Measurements from ENCODE around the gene CDH24.

CDH24 gene

DNA sequence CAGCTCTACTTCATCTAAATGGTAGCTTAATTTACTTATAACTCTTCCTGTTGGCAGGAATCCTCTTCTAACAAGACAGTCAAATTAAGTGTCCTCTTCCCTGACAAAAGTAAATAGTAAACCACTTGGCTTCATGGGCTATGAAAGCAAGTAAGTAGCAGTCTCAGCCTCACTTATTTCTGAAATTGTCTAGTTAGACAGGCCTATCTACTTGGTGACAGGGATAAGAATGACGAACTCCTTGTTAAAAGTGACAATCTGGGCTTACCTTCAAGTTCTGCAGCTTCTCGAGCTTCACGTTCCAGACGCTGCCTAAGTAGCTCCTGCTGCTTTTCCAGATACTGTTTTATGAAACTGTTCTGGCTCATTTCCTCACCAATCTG is 32.9 kb upstream of the CDH24 start:
- no peak for FAIRE-seq

DNA sequence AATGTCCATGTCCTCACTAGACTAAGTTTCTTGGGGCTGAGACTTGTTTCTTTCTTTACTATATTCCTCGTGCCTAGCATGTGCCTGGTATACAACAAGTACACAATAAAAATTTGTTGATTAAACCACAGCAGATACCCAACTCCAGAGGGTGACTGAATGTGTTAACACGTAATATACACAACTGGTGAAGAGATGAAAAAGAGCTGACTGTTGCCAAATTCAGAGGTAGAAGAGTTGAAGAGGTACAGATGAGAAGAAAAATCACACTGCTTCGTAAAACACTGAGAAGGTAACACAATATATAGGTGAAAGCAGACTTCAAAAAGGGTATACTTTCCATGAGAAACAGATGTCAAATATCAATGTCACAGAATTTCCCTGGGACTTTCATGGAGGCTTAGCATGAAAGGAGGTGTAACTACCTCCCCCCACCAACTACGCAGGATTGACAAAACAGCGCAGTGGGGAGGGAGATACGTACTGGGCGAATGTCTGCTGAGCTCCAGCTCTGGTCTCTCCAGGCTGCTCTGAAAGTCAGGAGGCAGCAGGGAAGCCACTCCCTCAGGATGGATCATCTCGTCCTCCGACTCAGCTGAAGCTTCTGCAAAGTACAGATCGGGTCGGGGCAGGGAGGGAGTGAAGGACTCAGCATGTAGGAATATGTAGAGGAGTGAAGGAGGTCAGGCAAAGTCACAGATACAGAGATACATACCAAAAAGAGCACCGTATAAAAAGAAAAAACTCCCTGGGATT is 32.4 kb upstream of the CDH24 start:
- FAIRE-seq, result no peak

DNA sequence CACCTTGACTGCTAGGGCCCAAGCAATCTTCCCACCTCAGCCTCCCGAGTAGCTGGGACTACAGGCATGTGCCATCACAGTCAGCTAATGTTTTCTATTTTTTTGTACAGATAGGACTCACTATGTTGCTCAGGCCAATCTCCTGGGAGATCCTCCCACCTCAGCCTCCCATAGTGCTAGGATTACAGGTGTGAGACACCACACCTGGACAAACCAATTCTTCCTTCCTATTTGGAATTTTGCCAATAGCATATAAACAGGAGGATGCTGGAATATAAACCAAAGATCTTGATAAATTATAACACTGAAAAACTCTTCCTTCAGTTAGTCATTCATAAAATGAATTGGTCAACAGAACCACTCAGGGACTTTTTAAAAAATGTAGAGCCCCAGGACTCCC is 29.2 kb upstream of the CDH24 start:
- no peak for FAIRE-seq

DNA sequence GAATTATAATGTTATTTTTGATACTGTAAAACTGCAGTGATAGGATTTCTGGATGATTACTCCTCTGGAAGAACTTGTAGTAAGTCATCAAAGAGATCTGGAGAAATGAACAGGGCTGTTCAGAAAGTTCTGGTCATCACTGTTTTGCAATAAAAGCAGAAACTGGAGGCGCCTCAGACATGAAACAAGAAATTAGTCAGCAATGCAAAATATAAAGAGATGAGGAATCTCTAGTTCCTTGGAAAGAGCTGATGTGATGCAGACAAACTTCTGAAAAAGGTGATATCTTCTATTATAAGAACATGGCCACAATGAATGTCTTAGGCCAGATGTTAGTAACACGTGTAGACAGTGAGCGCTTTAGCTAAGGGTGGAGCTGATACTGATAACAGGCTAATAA is 28.1 kb upstream of the CDH24 start:
- no peak for FAIRE-seq

DNA sequence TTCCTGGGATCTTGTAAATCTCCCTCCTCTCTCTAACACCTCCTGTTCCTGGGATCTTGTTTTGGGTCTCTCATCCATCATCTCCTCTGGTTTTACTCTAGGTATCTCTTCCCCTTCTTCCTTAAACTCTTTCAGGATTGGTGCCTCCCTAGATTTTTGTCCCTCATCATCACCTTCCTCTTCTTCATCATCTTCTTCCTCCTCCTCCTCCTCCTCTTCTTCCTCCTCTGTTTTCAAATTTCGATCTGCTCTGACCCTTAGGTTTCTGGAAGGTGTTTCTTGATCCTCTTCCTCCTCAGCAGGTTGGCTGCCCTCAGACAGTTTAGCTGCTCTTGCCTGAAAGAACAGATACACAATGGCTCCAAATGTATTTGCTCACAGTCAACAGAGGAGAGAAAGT is 23.2 kb upstream of the CDH24 start:
- no peak for FAIRE-seq

- FAIRE-seq, result no peak
Measured at GRCh38 chr14:23079716-23080115, 22.4 kb upstream of the CDH24 start.

DNA sequence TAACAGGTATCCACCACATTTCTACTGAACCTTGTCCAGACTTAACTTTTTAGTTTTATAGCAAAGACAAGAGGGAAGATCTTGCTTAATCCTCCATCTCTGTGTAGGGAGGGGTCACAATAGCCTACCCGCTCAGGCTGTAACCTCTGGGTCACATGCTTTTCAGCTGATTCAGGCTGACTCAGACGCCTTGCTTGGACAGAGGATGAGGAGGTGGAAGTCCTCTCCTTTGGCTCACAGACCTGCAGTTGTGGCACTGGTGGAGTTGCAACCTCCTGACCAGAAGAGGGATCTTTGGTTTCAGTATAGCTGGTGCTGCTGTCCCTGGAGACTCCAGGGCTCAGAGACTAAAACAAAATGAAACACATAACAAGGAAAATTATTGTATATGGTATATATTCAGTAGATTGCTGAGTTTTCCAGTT is 21.4 kb upstream of the CDH24 start:
- peak; percentile 82 for FAIRE-seq

GRCh38 chr14:23077962-23078361 is 20.6 kb upstream of the CDH24 start:
- no peak for FAIRE-seq

DNA sequence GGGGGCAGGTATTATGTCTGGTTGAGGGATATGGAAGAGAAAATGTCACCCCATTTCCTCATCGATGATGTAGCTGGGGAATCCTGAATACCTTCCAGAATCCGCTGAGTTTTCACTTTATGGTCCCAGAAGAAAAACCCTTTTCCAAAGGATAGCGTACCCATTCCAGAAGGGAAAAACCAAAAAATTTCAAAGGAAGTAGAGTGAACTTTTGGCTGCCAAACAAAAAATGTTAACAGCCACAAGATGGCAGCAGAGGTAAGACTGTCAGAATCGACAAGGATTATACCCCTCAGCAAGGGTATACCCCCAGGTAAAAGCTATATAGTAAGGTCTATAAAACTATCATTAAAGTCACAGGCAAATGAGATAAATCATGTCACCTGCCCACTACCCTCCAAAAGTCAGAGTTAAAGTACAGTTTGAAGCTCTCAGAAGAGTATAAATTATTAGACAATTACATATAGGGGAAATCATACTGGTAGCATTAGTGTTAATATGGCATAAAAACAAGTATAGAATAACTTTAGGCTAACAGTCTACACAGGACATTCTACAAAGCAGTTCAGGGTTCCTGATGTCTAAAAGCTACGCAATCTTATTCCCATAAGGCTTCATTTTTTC is 19.6 kb upstream of the CDH24 start:
- peak; percentile 86 for FAIRE-seq

DNA sequence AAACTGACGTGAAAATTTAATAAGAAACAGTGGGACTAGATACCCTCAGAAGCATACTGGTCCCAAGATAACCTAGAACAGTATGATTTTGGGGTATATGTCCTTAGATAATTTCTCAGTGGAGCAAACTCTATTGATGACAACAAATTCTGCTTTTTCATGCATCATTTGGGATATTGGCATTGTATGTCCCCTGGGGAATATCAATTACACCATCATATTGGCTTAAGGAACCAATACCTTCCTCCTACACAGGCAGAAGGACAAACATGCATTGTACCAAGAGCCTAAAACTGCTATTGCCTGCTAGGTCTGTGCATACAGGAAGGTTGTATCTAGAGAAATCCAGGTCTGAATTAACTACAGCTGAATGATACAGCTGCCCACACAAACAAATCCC is 17.6 kb upstream of the CDH24 start:
- FAIRE-seq, result no peak

GRCh38 chr14:23071921-23072539 is 14.7 kb upstream of the CDH24 start:
- FAIRE-seq, result no peak

DNA sequence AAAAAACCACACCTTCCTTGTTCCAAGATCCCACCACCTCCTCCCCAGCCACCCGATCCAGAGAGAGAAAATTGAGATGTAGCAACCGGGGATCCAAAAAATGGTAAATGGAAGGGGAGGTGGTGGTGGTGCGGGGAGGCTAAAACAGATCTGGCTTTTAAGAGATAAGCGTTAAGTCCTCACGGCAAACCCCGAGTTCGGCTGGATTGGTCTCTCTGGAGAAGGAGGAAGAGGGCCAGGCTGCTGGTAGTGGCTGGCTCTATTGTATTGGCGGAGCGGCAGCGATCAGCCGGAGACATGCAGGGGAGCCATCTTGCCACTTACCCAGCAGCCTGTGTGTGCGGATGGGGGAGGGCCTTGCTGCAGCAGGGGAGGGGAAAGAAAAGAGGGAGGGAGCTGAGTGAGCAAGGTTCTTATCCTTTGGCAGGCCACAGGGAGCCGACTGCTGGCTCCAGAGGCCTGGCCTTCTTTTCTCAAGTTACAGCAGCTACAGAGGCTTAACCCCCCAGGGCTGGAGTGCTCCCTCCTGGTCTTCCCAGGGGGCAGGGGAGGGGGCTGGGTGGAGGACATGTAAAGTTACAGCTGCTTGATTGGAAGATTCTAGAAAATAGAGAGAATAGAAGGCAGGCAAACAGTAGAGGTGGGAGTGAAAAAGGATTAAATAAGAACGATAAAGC is 14.1 kb upstream of the CDH24 start:
- peak; percentile 84 for FAIRE-seq

DNA sequence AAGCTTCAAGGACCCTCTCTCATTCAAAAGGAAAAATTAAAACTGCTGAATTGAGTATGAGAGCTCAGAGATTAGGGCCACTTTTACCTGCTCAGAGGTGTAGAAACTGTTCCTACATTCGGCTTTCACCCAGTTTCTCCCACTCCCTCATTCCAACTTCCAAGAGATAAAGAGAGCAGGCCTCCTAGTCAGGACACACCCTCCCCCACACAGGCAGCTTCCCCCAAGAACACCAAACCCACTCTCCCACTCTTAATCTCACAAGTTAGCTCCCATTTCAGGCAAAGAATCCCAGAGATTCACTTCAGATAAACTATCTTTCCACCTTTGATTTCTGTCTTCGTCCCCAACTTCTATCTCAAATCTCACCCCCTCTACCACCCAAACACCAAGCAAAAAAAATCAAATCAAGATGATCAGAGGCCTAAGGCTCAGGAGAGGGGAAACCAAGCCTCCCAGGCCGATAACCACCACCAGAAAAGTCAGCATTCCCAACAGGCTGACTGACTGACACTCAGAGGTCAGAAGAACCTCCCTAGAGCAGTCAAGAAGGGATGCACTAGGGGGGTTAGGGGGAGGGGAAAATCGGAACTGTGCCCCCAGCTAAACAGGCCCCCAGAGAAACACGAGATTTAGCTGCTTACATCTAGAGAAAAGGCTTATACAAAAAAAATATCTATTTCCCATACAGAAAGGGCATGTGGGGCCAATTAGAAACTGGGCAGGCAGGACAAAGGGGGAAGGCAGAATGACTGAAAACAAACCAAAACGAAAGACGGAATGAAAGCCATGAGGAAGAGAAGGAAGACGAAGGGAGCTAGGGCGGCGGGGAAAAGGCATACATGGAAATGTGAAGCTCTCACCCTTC is 13.2 kb upstream of the CDH24 start:
- FAIRE-seq, result no peak

DNA sequence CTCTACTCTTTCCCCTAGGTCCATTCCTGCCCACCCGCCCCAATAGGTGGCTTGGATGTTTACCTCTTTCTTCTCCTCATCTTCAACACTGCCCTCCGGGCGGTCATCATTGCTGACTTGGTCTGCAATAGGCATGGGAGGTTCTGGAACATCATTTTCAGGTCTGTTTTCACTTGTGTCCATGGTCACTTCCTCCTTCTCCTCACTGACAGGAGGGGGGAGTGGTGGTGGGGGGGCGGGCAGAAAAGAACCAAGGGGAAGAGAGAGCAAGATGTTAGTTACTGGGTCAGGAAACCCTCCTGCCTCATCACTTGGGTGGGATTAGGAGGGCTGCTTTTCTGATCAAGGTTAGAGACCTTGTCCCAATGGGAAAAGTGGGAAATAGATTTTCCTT is 12.1 kb upstream of the CDH24 start:
- no peak for FAIRE-seq

DNA sequence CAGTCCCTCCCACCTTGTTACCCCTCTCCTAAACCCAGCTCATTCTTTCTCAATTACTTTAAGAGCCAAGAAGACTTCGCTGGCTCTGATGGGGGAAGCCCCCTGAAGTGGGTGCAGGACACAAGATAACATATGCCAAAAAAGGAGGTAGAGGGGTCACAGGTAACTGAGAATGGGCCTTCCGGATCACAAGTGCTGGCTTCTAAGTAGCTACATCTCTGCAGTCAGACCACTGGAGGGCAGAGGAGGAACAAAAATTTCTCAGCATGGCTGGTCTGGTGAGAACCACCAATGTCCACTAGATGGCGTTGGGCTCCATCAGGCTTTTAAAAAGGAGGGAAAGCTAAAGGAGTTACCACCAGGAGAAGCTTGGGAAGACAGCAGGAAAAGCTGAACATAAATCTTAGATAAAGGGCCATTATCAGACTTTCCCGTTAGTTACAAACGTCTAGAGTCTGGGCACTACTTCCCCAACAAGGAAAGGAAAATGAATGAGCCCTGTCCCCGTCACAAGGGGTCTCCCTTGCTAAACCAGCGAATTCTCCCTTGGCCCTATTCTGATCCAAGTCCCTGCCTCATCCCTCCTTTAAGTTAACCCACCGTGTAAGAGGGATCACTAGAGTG is 11.6 kb upstream of the CDH24 start:
- FAIRE-seq, result peak; percentile 91

- FAIRE-seq, result no peak
Measured at GRCh38 chr14:23067847-23068788, 10.8 kb upstream of the CDH24 start.

GRCh38 chr14:23066855-23067744 is 9.8 kb upstream of the CDH24 start:
- FAIRE-seq, result no peak

- FAIRE-seq, result no peak
Measured at GRCh38 chr14:23066368-23066767, 9.0 kb upstream of the CDH24 start.

- FAIRE-seq, result no peak
Measured at GRCh38 chr14:23063601-23064000, 6.3 kb upstream of the CDH24 start.

GRCh38 chr14:23062002-23062401 is 4.7 kb upstream of the CDH24 start:
- no peak for FAIRE-seq
